ENCODE measurements around the gene KLK8.

- TF ChIP-seq CTCF (IDR thresholded peaks at IDR 0.05): no peak
- no peak for TF ChIP-seq EZH2 (IDR thresholded peaks at IDR 0.05; ENCODE audit: borderline replicate concordance, insufficient read depth, low read depth, low read length, poor library complexity, severe bottlenecking)
Measured at GRCh38 chr19:50975766-50976165, 25.6 kb downstream of the KLK8 start.
